Erythroblast (primary cell): ENCODE data around the gene PKDCC.

Experiments used
- GATA1 ChIP-seq: IDR thresholded peaks from 2 replicates; pipeline ENCODE4 v1.6.1; 2011; ENCODE audit warnings: low read depth, mild to moderate bottlenecking, control low read depth, low read length, moderate library complexity
- POLR2A ChIP-seq: IDR thresholded peaks from 2 replicates; pipeline ENCODE4 v1.6.1; 2011; ENCODE audit warnings: mild to moderate bottlenecking, low read length

GRCh38 chr2:42032745-42033144, 15.1 kb upstream of the PKDCC start:
- TF ChIP-seq POLR2A = no peak
- TF ChIP-seq GATA1 = no peak
